Choroid plexus epithelial cell (primary cell): Measurements from ENCODE around the gene FOXC2.

Experiments
- DNase-seq: peaks from one replicate; pipeline ENCODE4 v3.0.0-alpha.2; 2010; ENCODE audit warnings: low read depth
- H3K4me3 ChIP-seq: 2 replicates; pipeline ENCODE4 v1.5.1; 2011; ENCODE audit warnings: low read depth, mild to moderate bottlenecking, control low read depth, low read length, moderate library complexity
- TF ChIP-seq, protein P1 (sequence below): conservative IDR thresholded peaks from 2 replicates; pipeline ENCODE4 v1.5.1; 2011; ENCODE audit warnings: low read depth, mild to moderate bottlenecking, control low read depth, inconsistent platforms, low read length, moderate library complexity

FOXC2 gene

GRCh38 chr16:86616906-86617305 is 50.3 kb downstream of the FOXC2 start:
- TF ChIP-seq, protein P1, sequence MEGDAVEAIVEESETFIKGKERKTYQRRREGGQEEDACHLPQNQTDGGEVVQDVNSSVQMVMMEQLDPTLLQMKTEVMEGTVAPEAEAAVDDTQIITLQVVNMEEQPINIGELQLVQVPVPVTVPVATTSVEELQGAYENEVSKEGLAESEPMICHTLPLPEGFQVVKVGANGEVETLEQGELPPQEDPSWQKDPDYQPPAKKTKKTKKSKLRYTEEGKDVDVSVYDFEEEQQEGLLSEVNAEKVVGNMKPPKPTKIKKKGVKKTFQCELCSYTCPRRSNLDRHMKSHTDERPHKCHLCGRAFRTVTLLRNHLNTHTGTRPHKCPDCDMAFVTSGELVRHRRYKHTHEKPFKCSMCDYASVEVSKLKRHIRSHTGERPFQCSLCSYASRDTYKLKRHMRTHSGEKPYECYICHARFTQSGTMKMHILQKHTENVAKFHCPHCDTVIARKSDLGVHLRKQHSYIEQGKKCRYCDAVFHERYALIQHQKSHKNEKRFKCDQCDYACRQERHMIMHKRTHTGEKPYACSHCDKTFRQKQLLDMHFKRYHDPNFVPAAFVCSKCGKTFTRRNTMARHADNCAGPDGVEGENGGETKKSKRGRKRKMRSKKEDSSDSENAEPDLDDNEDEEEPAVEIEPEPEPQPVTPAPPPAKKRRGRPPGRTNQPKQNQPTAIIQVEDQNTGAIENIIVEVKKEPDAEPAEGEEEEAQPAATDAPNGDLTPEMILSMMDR = no peak
- no peak overlapping the region for H3K4me3 ChIP-seq
- no peak for DNase-seq

DNA sequence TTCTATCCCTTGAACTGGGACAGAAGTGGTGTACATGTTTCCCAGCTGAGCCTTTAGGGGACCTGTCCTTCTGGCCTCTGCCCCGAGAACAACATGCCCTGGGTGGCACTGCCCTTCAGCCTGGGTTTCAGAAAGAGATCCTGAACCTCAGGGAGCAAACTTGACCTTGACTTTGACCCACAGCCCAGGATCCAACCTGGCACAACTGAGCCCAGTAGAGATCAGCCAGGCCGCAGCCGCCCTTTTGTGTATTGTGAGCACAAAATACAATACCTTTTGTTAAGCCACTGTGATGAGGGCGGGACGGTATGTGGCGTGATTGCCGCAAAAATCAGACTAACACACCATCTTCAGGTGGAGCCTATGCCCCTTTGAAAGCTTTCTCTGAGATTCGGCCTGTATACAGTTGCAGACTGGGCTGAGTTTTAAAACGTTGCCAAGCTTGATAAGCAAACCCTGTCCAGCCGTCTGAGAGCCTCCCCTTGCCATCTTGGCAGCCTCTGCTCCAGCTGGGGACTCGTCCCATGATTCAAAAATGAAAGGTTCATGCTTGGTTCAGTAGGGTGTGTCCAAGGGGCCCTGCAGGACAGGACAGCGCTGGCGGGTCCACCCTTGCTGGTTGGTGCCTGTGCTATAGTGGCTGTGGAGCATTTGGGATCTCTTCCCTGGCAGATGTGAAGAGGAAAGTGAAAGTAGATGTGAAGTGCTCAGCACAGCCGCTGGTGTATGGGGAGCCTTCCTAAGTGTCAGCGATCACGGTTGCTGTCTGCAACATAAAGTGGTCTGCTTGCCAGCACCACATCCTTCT is 52.0 kb downstream of the FOXC2 start:
- no peak overlapping the region for H3K4me3 ChIP-seq

More for the DNA sequence above, 52.0 kb downstream of the FOXC2 start:
- TF ChIP-seq, protein P1 = no peak
- no peak for DNase-seq
